Endothelial cell of umbilical vein (primary cell): ENCODE data around the gene UBE2E2.

ENCODE experiments used
- CTCF ChIP-seq, 2 donors: IDR thresholded peaks; 1 replicate in 1 of 2; 2 replicates in 1 of 2; pipeline ENCODE4 v1.5.1; 2011; ENCODE audit warnings: low read length in 2 of 2, mild to moderate bottlenecking in 2 of 2, moderate library complexity in 2 of 2, control low read depth in 1 of 2, inconsistent platforms in 1 of 2, low read depth in 1 of 2; ENCODE audit not compliant: insufficient read depth in 1 of 2; ENCODE audit errors: extremely low read depth in 1 of 2
- EZH2 ChIP-seq: IDR thresholded peaks from 2 replicates; pipeline ENCODE4 v1.6.1; 2012; ENCODE audit warnings: borderline replicate concordance, low read depth, mild to moderate bottlenecking, moderate library complexity, low read length, inconsistent platforms; ENCODE audit not compliant: severe bottlenecking
- FOS ChIP-seq: IDR thresholded peaks from 2 replicates; pipeline ENCODE4 v1.6.1; 2011; ENCODE audit warnings: mild to moderate bottlenecking, low read length, moderate library complexity, borderline replicate concordance; ENCODE audit not compliant: insufficient read depth
- POLR2A ChIP-seq: IDR thresholded peaks from 2 replicates; pipeline ENCODE4 v1.6.1; 2012; ENCODE audit warnings: low read depth, mild to moderate bottlenecking, control low read depth, low read length
- TF ChIP-seq, protein P1 (sequence below): IDR thresholded peaks from 2 replicates; pipeline ENCODE4 v1.6.1; 2011; ENCODE audit not compliant: insufficient read depth, insufficient read length

DNA sequence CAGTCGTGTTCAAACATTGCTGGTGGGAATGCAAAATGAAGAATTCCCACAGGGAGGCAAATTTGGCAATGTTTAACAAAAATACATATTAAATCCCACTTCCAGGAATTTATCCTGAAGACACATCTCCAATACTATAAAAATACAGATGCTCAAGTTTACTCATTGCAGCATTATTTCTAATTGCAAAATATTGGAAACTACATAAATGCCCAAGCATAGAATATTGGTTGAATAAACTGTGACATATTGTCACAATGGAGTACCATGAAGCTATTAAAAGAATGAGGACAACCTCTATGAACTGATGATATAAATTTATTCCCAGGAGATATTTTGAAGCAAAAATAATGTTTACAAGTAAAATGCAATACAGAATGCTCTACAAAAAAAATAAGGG is 49.7 kb upstream of the UBE2E2 start:
- TF ChIP-seq CTCF (IDR thresholded peaks at IDR 0.05; ENCODE audit: extremely low read depth in 1 of 2, insufficient read depth in 1 of 2, low read depth in 1 of 2, low read length in 2 of 2) (no peak), EZH2 (no peak), FOS (no peak), POLR2A (no peak)
- TF ChIP-seq, protein P1, sequence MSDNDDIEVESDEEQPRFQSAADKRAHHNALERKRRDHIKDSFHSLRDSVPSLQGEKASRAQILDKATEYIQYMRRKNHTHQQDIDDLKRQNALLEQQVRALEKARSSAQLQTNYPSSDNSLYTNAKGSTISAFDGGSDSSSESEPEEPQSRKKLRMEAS: no peak
